ENCODE measurements around the gene C3orf70.

Gene C3orf70

DNA sequence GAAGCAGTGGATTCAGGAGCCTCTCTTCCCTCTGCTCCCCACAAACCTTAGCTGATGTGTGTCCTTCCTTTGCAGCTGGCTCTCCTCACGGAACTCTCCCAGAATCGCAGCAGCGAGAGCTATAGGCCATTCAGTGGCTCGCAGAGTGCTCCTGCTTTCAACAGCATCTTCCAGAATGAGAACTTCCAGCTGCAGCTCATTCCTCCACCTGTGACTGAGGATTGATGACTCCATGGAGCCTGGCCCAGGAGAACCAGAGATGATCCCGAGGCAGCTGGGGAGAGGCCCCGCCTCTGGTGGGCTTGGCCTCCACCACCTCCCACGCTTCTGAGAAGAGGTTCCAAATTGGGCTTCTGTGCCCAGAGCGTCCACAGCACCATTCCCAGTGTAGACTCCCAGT is 101.1 kb downstream of the C3orf70 start:
- TF ChIP-seq, protein P1, sequence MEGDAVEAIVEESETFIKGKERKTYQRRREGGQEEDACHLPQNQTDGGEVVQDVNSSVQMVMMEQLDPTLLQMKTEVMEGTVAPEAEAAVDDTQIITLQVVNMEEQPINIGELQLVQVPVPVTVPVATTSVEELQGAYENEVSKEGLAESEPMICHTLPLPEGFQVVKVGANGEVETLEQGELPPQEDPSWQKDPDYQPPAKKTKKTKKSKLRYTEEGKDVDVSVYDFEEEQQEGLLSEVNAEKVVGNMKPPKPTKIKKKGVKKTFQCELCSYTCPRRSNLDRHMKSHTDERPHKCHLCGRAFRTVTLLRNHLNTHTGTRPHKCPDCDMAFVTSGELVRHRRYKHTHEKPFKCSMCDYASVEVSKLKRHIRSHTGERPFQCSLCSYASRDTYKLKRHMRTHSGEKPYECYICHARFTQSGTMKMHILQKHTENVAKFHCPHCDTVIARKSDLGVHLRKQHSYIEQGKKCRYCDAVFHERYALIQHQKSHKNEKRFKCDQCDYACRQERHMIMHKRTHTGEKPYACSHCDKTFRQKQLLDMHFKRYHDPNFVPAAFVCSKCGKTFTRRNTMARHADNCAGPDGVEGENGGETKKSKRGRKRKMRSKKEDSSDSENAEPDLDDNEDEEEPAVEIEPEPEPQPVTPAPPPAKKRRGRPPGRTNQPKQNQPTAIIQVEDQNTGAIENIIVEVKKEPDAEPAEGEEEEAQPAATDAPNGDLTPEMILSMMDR (IDR thresholded peaks at IDR 0.05; ENCODE audit: control insufficient read depth, extremely low read depth, insufficient read depth), result no peak
- DNase-seq (ENCODE audit: low read depth), result no peak
- no peak overlapping the region for H3K4me3 ChIP-seq (ENCODE audit: low read depth, low read length)

DNA sequence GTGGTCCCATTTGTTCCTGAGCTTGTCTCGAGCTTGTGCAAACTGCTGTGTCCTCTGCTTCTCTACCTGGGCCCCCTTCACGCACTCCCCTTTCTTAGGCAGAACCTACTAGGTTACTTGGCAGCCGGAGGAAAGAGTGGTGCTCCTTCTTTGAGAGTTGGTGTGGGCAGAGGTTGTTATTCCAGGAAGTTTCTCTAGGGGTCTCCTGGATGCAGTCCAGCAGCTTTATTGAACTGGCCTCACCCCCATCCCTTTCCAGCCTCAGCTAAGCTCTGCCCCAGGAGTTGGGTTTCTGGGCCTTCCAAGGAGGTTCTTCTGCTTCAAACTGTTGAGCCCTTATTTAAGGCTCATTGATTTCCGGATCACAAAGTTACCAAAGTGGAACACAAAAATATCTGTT is 103.2 kb downstream of the C3orf70 start:
- TF ChIP-seq, protein P1 (IDR thresholded peaks at IDR 0.05; ENCODE audit: control insufficient read depth, extremely low read depth, insufficient read depth), result no peak
- DNase-seq (ENCODE audit: low read depth), result no peak
- H3K4me3 ChIP-seq (ENCODE audit: low read depth, low read length), result no peak overlapping the region

DNA sequence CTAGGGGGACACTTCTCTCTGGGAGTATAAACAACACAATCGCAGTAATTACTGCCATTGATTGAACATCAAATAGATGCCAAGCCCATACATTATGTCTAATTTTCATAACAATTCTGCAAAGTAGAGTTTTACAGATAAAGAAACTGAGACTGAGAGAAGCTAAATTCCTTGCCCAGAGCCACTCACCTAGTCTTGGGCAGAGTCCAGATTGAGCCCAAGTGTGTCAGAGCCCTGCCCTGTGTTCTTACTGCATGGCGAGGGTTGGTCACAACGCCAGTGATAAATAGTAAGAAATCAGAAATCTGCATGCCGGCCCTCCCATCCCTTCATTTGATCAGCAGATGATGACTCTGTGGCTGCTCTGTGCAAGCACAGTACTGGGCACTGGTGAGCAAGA is 106.3 kb downstream of the C3orf70 start:
- no peak overlapping the region for H3K4me3 ChIP-seq (ENCODE audit: low read depth, low read length)
- TF ChIP-seq, protein P1 (IDR thresholded peaks at IDR 0.05; ENCODE audit: control insufficient read depth, extremely low read depth, insufficient read depth), result no peak

DNA sequence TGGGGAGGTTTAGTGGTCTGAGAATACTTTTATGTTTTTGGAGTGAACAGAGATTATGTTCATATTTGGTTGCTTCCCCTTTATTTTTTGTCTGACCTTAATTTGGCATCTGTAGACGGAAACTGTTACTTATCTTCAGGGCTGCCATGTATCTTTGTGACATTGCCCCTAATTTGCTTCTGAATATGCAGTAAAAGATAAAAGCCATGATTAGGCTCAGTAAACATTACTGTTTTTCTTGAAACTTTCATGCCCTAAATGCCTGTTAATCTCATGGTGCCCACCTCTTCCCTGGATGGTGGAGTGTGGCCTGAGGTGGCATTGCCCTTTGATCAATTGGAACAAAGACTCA is 106.7 kb downstream of the C3orf70 start:
- DNase-seq (ENCODE audit: low read depth), result no peak
- TF ChIP-seq, protein P1 (IDR thresholded peaks at IDR 0.05; ENCODE audit: control insufficient read depth, extremely low read depth, insufficient read depth), result no peak
- no peak overlapping the region for H3K4me3 ChIP-seq (ENCODE audit: low read depth, low read length)

More for the DNA sequence above, 106.3 kb downstream of the C3orf70 start:
- no peak for DNase-seq (ENCODE audit: low read depth)

DNA sequence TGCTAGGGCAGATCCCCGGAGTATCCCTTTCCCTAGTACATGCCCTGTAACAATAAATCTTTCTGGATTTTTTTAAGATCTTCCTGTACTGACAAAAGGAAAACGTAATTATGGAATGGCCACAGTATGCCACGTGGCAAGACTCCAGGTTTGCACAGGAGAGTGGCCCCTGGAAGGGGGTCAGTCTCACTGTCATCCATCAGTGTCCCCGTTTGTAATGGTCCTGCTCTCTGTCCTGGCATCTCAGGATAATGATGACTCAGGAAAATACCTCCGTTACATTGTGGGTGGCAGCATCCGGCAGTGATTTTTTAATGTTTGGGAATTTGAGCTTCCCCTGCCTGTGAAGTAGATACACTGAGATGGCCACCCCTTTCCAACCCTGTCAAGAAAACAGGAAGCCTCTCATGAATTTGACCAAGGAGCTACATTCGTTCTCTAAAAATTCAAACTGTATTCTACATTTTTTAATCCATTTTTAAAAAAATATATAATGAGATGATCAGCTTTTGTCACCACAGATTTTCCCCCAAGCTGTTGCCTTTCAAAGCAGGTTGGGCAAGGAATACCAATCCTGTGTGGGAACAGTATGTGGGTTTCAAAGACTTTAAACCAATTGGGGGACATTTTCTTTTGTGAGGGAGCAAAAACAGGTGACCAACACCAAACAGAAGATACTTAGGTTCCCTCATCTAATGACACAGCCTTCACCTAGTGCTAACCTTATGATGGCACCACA is 110.4 kb downstream of the C3orf70 start:
- DNase-seq (ENCODE audit: low read depth), result no peak
- no peak overlapping the region for H3K4me3 ChIP-seq (ENCODE audit: low read depth, low read length)
- TF ChIP-seq, protein P1 (IDR thresholded peaks at IDR 0.05; ENCODE audit: control insufficient read depth, extremely low read depth, insufficient read depth), result no peak

DNA sequence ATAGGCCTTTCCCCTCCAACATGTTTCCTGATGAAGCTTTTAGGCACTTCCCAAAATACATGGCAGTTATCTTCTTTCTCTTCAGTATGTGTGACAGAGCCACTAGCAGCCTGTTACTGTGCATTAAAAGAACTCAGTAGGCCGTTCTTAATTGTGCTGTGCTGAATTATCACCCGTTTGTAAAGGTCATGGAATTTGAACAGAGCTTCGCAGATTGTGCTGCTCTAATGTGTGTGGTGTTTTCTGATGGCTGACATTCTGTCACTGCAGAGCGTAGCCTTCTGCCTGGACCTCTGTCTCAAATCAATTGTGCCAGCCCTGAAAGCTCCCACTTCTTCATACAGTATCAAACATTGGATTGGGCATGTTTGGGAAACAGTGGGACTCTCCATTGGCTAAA is 111.3 kb downstream of the C3orf70 start:
- TF ChIP-seq, protein P1 (IDR thresholded peaks at IDR 0.05; ENCODE audit: control insufficient read depth, extremely low read depth, insufficient read depth), result no peak
- H3K4me3 ChIP-seq (ENCODE audit: low read depth, low read length), result no peak overlapping the region
- no peak for DNase-seq (ENCODE audit: low read depth)

DNA sequence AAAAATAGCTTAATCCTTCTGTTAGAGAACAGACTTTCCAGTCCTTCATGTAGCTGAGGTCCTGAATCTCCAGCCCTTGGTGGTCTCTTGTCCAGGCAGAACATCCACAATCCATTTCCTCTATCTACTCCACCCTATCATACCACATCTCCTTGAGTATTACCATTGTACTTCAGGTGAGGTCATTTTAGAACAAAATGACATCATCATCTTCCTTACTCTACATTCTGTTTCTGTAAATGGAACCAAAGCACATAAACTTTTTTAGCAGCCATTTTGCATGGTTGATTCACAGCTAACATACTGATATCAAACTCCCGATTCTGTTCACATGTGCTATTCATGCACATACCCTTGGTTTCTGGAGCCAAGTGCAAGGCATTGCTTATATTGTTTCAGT is 112.4 kb downstream of the C3orf70 start:
- DNase-seq (ENCODE audit: low read depth), result no peak
- TF ChIP-seq, protein P1 (IDR thresholded peaks at IDR 0.05; ENCODE audit: control insufficient read depth, extremely low read depth, insufficient read depth), result no peak
- H3K4me3 ChIP-seq (ENCODE audit: low read depth, low read length), result no peak overlapping the region

Measured in LNCaP clone FGC (cell line).